ENCODE results near the gene RAB4A. TPM values are rescaled to one million over a fixed set of nuclear protein-coding genes. Genes with fewer than 3 reads are reported as not detected.

Gene RAB4A
- total and polyA plus RNA-seq, 3 experiments from 2014 or later, result 24.4 to 34.9 (median 32.2) TPM

- H3K36me3 ChIP-seq (ENCODE audit: insufficient read depth, low read length), result no peaks in the 10 kb centered on the region
- H3K9me3 Mint-ChIP-seq, result peaks cover 0 to 2% (median 0%) of the 10 kb centered on the region in 5 donors
- no peak for DNase-seq
- H3K27me3 Mint-ChIP-seq, result peaks cover 6 to 26% of the 10 kb centered on the region in 2 donors
- no peak overlapping the region for H3K4me3 Mint-ChIP-seq
- H3K4me1 Mint-ChIP-seq, result no peaks in the 10 kb centered on the region
- no peaks in the 10 kb centered on the region for H3K4me1 ChIP-seq (ENCODE audit: insufficient read depth, low read length)
- no peaks in the 10 kb centered on the region for H3K36me3 Mint-ChIP-seq
- ChIA-PET POLR2A (no interaction called here), CTCF (interaction anchor here (1.1 kb wide), 1 partner anchor 10 kb away, joined by 5 read pairs; no protein-coding TSS in a partner anchor)
- no peaks in the 10 kb centered on the region for H3K27me3 ChIP-seq (ENCODE audit: insufficient read depth, low read length, poor library complexity, severe bottlenecking)
- no peak overlapping the region for H3K27ac Mint-ChIP-seq
- no peaks in the 10 kb centered on the region for H3K9me3 ChIP-seq (ENCODE audit: low read length)
- H3K27ac ChIP-seq (ENCODE audit: low read depth, low read length), result no peak overlapping the region
- no peak overlapping the region for H3K4me3 ChIP-seq (ENCODE audit: low read length)
Observed at GRCh38 chr1:229237320-229237719, 33.6 kb upstream of the RAB4A start.

DNA sequence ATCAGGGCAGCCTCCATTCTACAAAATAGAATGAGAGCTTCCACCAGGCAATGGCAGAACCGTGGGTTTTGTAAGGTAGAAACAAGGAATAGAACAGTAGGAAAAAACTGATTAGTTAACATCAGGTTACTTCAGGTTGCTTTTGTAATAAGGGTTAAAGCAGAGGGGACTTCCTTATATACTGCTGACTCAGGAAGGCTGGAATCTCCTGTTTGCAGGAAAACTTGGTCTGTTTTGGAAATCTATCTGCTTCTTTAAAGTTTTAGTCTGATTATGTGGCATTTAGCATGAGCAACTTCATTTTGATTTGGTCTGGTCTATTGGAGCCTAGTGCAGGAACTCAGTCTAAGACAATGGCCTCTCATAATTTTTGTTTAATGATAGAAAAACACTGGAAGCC is 32.7 kb upstream of the RAB4A start:
- POLR2A ChIA-PET, result no interaction called here
- Mint-ChIP-seq H3K27me3 (peaks cover 6 to 20% of the 10 kb centered on the region in 2 donors), H3K36me3 (peaks cover 0 to 3% (median 0%) of the 10 kb centered on the region in 3 donors), H3K4me1 (no peaks in the 10 kb centered on the region), H3K9me3 (peaks cover 1 to 7% (median 5%) of the 10 kb centered on the region in 5 donors), H3K27ac (no peak overlapping the region), H3K4me3 (no peak overlapping the region)
- Histone ChIP-seq H3K27ac (ENCODE audit: low read depth, low read length) (no peak overlapping the region), H3K4me3 (ENCODE audit: low read length) (no peak overlapping the region), H3K27me3 (ENCODE audit: insufficient read depth, low read length, poor library complexity, severe bottlenecking) (no peaks in the 10 kb centered on the region), H3K4me1 (ENCODE audit: insufficient read depth, low read length) (no peaks in the 10 kb centered on the region), H3K36me3 (ENCODE audit: insufficient read depth, low read length) (no peaks in the 10 kb centered on the region), H3K9me3 (ENCODE audit: low read length) (no peaks in the 10 kb centered on the region)
- DNase-seq, result no peak
- CTCF ChIA-PET, result interaction anchor here (1.4 kb wide), 1 partner anchor 10 kb away, joined by 4 read pairs; no protein-coding TSS in a partner anchor

DNA sequence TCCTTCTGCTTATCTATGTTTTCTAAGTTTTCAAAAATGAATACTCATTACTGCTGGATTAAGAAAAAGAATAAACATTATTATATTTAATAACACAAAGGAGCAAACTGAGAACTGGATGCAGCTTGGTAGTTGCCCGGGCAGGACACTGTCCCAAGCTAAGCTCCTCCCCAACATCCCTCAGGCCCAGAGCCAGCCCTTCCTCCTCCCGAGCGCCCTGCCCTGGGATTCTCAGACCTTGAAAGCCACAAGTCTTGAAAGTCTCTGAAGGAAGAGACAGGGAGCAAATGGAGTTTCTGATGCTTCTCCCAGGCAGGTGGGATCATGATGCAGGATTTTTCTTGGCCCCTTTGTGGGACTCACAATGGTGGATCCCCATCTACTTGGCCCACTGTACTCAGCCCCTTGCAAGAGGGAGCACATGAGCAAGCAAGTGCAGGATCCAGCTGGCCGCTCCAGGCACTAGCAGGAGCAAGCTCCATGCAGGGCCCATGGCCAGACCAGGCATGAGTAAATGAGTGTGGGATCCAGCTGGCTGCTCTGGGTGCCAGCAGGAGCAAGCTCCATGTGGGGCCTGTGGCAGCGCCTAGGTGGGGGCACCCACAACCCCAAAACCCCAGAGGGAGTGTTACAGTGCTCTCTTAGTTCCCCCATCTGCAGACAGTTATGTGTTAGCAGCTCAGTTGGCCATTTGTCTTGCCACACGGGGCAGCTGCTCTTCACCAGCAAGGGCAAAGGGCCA is 32.1 kb upstream of the RAB4A start:
- Mint-ChIP-seq H3K27me3 (peaks cover 3 to 15% of the 10 kb centered on the region in 2 donors), H3K36me3 (peaks cover 0 to 9% (median 3%) of the 10 kb centered on the region in 3 donors), H3K9me3 (peaks cover 8 to 13% (median 11%) of the 10 kb centered on the region in 5 donors), H3K4me1 (no peaks in the 10 kb centered on the region), H3K4me3 (no peak overlapping the region), H3K27ac (no peak overlapping the region)
- Histone ChIP-seq H3K4me3 (ENCODE audit: low read length) (no peak overlapping the region), H3K27me3 (ENCODE audit: insufficient read depth, low read length, poor library complexity, severe bottlenecking) (no peaks in the 10 kb centered on the region), H3K36me3 (ENCODE audit: insufficient read depth, low read length) (no peaks in the 10 kb centered on the region), H3K9me3 (ENCODE audit: low read length) (no peaks in the 10 kb centered on the region), H3K4me1 (ENCODE audit: insufficient read depth, low read length) (no peaks in the 10 kb centered on the region), H3K27ac (ENCODE audit: low read depth, low read length) (no peak overlapping the region)
- POLR2A ChIA-PET, result no interaction called here
- no peak for DNase-seq
- CTCF ChIA-PET, result interaction anchor here (1.2 to 1.4 kb wide), 2 partner anchors 11 to 16 kb away, joined by 3 to 4 read pairs; no protein-coding TSS in a partner anchor

GRCh38 chr1:229240532-229240931 is 30.4 kb upstream of the RAB4A start:
- H3K27me3 Mint-ChIP-seq, result peaks cover 2 to 5% of the 10 kb centered on the region in 2 donors
- H3K4me3 Mint-ChIP-seq, result no peak overlapping the region
- CTCF ChIA-PET, result no interaction called here
- no peak overlapping the region for H3K4me3 ChIP-seq (ENCODE audit: low read length)
- no peaks in the 10 kb centered on the region for H3K36me3 ChIP-seq (ENCODE audit: insufficient read depth, low read length)
- H3K27ac ChIP-seq (ENCODE audit: low read depth, low read length), result no peak overlapping the region
- H3K9me3 ChIP-seq (ENCODE audit: low read length), result no peaks in the 10 kb centered on the region
- H3K9me3 Mint-ChIP-seq, result peaks cover 13 to 21% (median 17%) of the 10 kb centered on the region in 5 donors
- DNase-seq, result no peak
- H3K4me1 ChIP-seq (ENCODE audit: insufficient read depth, low read length), result no peaks in the 10 kb centered on the region
- no peaks in the 10 kb centered on the region for H3K4me1 Mint-ChIP-seq
- POLR2A ChIA-PET, result no interaction called here
- peaks cover 0 to 17% (median 3%) of the 10 kb centered on the region in 3 donors for H3K36me3 Mint-ChIP-seq
- no peak overlapping the region for H3K27ac Mint-ChIP-seq
- H3K27me3 ChIP-seq (ENCODE audit: insufficient read depth, low read length, poor library complexity, severe bottlenecking), result no peaks in the 10 kb centered on the region

DNA sequence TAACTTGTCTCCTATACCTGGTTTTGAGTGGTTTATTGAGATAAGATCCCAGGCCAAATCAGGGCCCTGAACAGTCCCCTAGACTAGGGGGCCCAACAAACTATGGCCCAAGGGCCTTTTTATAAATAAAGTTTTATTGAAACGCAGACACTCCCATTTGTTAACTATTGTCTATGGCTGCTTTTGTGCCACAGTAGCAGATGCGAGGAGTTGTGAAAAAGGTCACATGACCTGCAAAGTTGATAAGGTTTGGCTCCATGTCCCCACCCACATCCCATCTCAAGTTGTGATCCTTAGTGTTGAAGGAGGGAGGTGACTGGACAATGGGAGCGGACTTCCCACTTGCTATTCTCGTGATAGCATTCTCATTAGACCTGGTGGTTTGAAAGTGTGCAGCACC is 29.5 kb upstream of the RAB4A start:
- H3K27me3 ChIP-seq (ENCODE audit: insufficient read depth, low read length, poor library complexity, severe bottlenecking), result no peaks in the 10 kb centered on the region
- no peaks in the 10 kb centered on the region for H3K36me3 ChIP-seq (ENCODE audit: insufficient read depth, low read length)
- H3K4me3 ChIP-seq (ENCODE audit: low read length), result no peak overlapping the region
- Mint-ChIP-seq H3K27me3 (peaks cover 2 to 5% of the 10 kb centered on the region in 2 donors), H3K4me3 (no peak overlapping the region), H3K27ac (no peak overlapping the region), H3K4me1 (no peaks in the 10 kb centered on the region), H3K9me3 (peaks cover 13 to 21% (median 17%) of the 10 kb centered on the region in 5 donors), H3K36me3 (peaks cover 0 to 17% (median 3%) of the 10 kb centered on the region in 3 donors)
- H3K9me3 ChIP-seq (ENCODE audit: low read length), result no peaks in the 10 kb centered on the region
- ChIA-PET POLR2A (no interaction called here), CTCF (no interaction called here)
- no peaks in the 10 kb centered on the region for H3K4me1 ChIP-seq (ENCODE audit: insufficient read depth, low read length)
- no peak overlapping the region for H3K27ac ChIP-seq (ENCODE audit: low read depth, low read length)
- DNase-seq, result no peak

GRCh38 chr1:229243638-229244037 is 27.3 kb upstream of the RAB4A start:
- H3K9me3 Mint-ChIP-seq, result peaks cover 13 to 21% (median 17%) of the 10 kb centered on the region in 5 donors
- H3K4me3 Mint-ChIP-seq, result no peak overlapping the region
- ChIA-PET CTCF (interaction anchor here (2.6 kb wide), 1 partner anchor 16 kb away, joined by 8 read pairs; no protein-coding TSS in a partner anchor), POLR2A (no interaction called here)
- peaks cover 0 to 17% (median 3%) of the 10 kb centered on the region in 3 donors for H3K36me3 Mint-ChIP-seq
- Histone ChIP-seq H3K4me1 (ENCODE audit: insufficient read depth, low read length) (peaks cover under 1% of the 10 kb centered on the region), H3K27ac (ENCODE audit: low read depth, low read length) (no peak overlapping the region), H3K36me3 (ENCODE audit: insufficient read depth, low read length) (no peaks in the 10 kb centered on the region), H3K4me3 (ENCODE audit: low read length) (no peak overlapping the region), H3K9me3 (ENCODE audit: low read length) (no peaks in the 10 kb centered on the region), H3K27me3 (ENCODE audit: insufficient read depth, low read length, poor library complexity, severe bottlenecking) (no peaks in the 10 kb centered on the region)
- peaks cover under 1 to 2% (median 1%) of the 10 kb centered on the region in 3 donors for H3K4me1 Mint-ChIP-seq
- H3K27ac Mint-ChIP-seq, result no peak overlapping the region
- no peak for DNase-seq
- peaks cover 0 to 2% of the 10 kb centered on the region in 2 donors for H3K27me3 Mint-ChIP-seq

DNA sequence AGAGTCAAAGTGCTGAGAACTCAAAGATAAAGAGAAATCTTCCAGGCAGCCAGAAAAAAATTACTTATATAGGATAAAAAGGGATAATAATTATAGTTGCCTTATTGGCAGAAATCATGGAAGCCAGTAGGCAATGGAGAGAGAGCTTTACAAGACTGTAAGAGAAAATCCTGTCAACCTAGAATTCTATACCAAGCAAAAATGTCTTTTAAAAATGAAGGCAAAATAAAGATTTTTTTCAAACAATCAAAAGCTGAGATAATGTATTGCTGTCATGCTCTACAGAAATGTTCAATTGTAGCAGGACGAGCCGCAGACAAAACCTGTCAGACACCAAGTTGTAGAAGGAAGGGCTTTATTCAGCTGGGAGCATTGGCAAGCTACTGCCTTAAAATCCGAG is 26.8 kb upstream of the RAB4A start:
- no peak for DNase-seq
- Histone ChIP-seq H3K27me3 (ENCODE audit: insufficient read depth, low read length, poor library complexity, severe bottlenecking) (no peaks in the 10 kb centered on the region), H3K4me1 (ENCODE audit: insufficient read depth, low read length) (peaks cover 5% of the 10 kb centered on the region), H3K27ac (ENCODE audit: low read depth, low read length) (no peak overlapping the region), H3K9me3 (ENCODE audit: low read length) (no peaks in the 10 kb centered on the region), H3K36me3 (ENCODE audit: insufficient read depth, low read length) (no peaks in the 10 kb centered on the region), H3K4me3 (ENCODE audit: low read length) (no peak overlapping the region)
- peaks cover 0 to 17% (median 3%) of the 10 kb centered on the region in 3 donors for H3K36me3 Mint-ChIP-seq
- ChIA-PET CTCF (interaction anchor here (1.5 to 2.6 kb wide), 2 partner anchors 10 to 17 kb away, joined by 3 to 8 read pairs; no protein-coding TSS in a partner anchor), POLR2A (no interaction called here)
- H3K27me3 Mint-ChIP-seq, result peaks cover 0 to under 1% of the 10 kb centered on the region in 2 donors
- peaks cover 13 to 21% (median 17%) of the 10 kb centered on the region in 5 donors for H3K9me3 Mint-ChIP-seq
- no peak overlapping the region for H3K4me3 Mint-ChIP-seq
- H3K27ac Mint-ChIP-seq, result no peak overlapping the region
- peaks cover 4 to 6% (median 6%) of the 10 kb centered on the region in 3 donors for H3K4me1 Mint-ChIP-seq

- Mint-ChIP-seq H3K36me3 (peaks cover 0 to 17% (median 6%) of the 10 kb centered on the region in 3 donors), H3K27ac (no peak overlapping the region), H3K4me1 (peaks cover 23 to 37% (median 33%) of the 10 kb centered on the region in 3 donors), H3K9me3 (peaks cover 11 to 20% (median 17%) of the 10 kb centered on the region in 5 donors), H3K4me3 (no peak overlapping the region), H3K27me3 (no peaks in the 10 kb centered on the region)
- no peaks in the 10 kb centered on the region for H3K9me3 ChIP-seq (ENCODE audit: low read length)
- no peaks in the 10 kb centered on the region for H3K36me3 ChIP-seq (ENCODE audit: insufficient read depth, low read length)
- no peak overlapping the region for H3K4me3 ChIP-seq (ENCODE audit: low read length)
- no peak overlapping the region for H3K27ac ChIP-seq (ENCODE audit: low read depth, low read length)
- H3K4me1 ChIP-seq (ENCODE audit: insufficient read depth, low read length), result peaks cover 25% of the 10 kb centered on the region
- no peak for DNase-seq
- POLR2A ChIA-PET, result no interaction called here
- H3K27me3 ChIP-seq (ENCODE audit: insufficient read depth, low read length, poor library complexity, severe bottlenecking), result no peaks in the 10 kb centered on the region
- CTCF ChIA-PET, result no interaction called here
Observed at GRCh38 chr1:229247871-229248270, 23.0 kb upstream of the RAB4A start.

All from CD8-positive, alpha-beta memory T cell (primary cell).